HEK293T (cell line): ENCODE results near the gene ITSN1.

Source experiments
- ARNT ChIP-seq: fragments of 450-650 bp; IDR thresholded peaks from 2 replicates; pipeline ENCODE4 v1.6.1; 2017; ENCODE audit warnings: mild to moderate bottlenecking
- BHLHE40 ChIP-seq: fragments of 450-650 bp; IDR thresholded peaks from 2 replicates; pipeline ENCODE4 v1.6.1; 2016; ENCODE audit warnings: mild to moderate bottlenecking, moderate library complexity, borderline replicate concordance
- ELF4 ChIP-seq: fragments of 450-650 bp; IDR thresholded peaks from 2 replicates; pipeline ENCODE4 v1.6.1; 2017; ENCODE audit warnings: antibody characterized with exemption
- FOXK2 ChIP-seq: fragments of 450-650 bp; IDR thresholded peaks from 2 replicates; pipeline ENCODE4 v1.6.1; 2016; ENCODE audit warnings: mild to moderate bottlenecking
- FOXM1 ChIP-seq: fragments of 450-650 bp; IDR thresholded peaks from 2 replicates; pipeline ENCODE4 v1.6.1; 2017; ENCODE audit warnings: mild to moderate bottlenecking, borderline replicate concordance
- HDGF ChIP-seq: fragments of 450-650 bp; IDR thresholded peaks from 2 replicates; pipeline ENCODE4 v1.6.1; 2017; ENCODE audit warnings: antibody characterized with exemption, borderline replicate concordance
- NFRKB ChIP-seq: fragments of 450-650 bp; IDR thresholded peaks from 2 replicates; pipeline ENCODE4 v1.6.1; 2016; ENCODE audit warnings: mild to moderate bottlenecking, moderate library complexity
- SP1 ChIP-seq: fragments of 450-650 bp; IDR thresholded peaks from 2 replicates; pipeline ENCODE4 v1.6.1; 2017
- SUZ12 ChIP-seq: fragments of 450-650 bp; IDR thresholded peaks from 2 replicates; pipeline ENCODE4 v1.6.1; 2016; ENCODE audit warnings: mild to moderate bottlenecking
- ZNF384 ChIP-seq: fragments of 450-650 bp; IDR thresholded peaks from 2 replicates; pipeline ENCODE4 v1.6.1; 2016
- TF ChIP-seq, protein P1 (sequence below): fragments of 450-650 bp; IDR thresholded peaks from 2 replicates; pipeline ENCODE4 v1.6.1; 2016

DNA sequence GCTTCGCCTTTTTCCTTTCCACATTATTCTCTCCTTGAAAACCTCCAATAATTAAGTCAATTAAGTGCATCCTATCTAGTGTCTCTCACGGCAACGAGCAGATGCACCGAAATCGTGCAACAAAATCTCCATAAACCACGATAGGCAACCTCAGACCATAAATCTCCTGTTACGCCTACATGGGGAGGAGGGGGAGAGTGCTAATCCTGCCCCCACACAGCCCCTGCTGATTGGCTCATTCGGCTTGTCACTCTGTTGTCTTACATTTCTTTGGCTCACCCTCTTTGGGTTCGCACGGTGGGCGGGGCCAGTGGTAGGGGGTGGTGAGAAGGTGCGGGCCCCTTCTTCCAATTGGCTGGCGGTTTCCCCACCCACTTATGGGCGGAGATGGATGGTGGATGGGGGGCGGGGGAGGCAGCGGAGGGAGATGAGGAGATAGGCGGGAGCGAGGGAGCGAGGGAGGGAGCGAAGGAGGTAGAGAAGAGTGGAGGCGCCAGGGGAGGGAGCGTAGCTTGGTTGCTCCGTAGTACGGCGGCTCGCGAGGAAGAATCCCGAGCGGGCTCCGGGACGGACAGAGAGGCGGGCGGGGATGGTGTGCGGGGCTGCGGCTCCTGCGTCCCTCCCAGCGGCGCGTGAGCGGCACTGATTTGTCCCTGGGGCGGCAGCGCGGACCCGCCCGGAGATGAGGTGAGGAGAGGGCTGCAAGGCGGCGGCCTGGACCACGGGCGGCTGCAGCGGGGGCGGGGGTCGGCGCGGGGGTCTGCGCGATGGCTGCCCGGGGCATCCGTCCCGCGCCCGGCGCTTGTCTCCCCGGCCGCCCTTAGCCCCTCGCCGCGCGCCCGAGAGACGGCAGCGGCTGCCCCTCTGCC lies at the start of gene ITSN1:
- TF ChIP-seq SUZ12 (no peak), BHLHE40 (no peak), ELF4 (no peak), HDGF (0 out of 2 replicates have a peak, but pooled peaks have one; percentile 77), FOXM1 (no peak), SP1 (peak; percentile 85), FOXK2 (no peak), ARNT (no peak), ZNF384 (no peak), NFRKB (no peak)
- TF ChIP-seq, protein P1, sequence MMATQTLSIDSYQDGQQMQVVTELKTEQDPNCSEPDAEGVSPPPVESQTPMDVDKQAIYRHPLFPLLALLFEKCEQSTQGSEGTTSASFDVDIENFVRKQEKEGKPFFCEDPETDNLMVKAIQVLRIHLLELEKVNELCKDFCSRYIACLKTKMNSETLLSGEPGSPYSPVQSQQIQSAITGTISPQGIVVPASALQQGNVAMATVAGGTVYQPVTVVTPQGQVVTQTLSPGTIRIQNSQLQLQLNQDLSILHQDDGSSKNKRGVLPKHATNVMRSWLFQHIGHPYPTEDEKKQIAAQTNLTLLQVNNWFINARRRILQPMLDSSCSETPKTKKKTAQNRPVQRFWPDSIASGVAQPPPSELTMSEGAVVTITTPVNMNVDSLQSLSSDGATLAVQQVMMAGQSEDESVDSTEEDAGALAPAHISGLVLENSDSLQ: peak; percentile 99
